Liver (tissue), 3 donors: ENCODE data around the gene CD9.

Experiments
- ATF3 ChIP-seq: IDR thresholded peaks from 2 replicates; pipeline ENCODE4 v1.6.1; 2016; ENCODE audit warnings: antibody characterized with exemption
- CTCF ChIP-seq: fragments of 150-350 bp; IDR thresholded peaks from 2 replicates; pipeline ENCODE4 v1.5.1; 2017; ENCODE audit warnings: improper control_type of control experiment, low read depth, low read length; ENCODE audit not compliant: missing input control
- EGR1 ChIP-seq, 2 donors: IDR thresholded peaks; 2 replicates each; pipeline ENCODE4 v1.6.1; 2016 to 2018; ENCODE audit warnings: antibody characterized with exemption in 2 of 2, low read depth in 2 of 2
- FOXA1 ChIP-seq: IDR thresholded peaks from 2 replicates; pipeline ENCODE4 v1.6.1; 2016; ENCODE audit warnings: antibody characterized with exemption
- GABPA ChIP-seq, 2 donors: IDR thresholded peaks in 1 of 2; conservative IDR thresholded peaks in 1 of 2; 2 replicates each; pipeline ENCODE4 v1.6.1; 2016; ENCODE audit warnings: antibody characterized with exemption in 2 of 2, mild to moderate bottlenecking in 1 of 2, moderate library complexity in 1 of 2
- HNF4G ChIP-seq: IDR thresholded peaks from 2 replicates; pipeline ENCODE4 v1.6.1; 2016; ENCODE audit warnings: antibody characterized with exemption
- RAD21 ChIP-seq, 2 donors: IDR thresholded peaks; 2 replicates each; pipeline ENCODE4 v1.6.1; 2016; ENCODE audit warnings: antibody characterized with exemption in 2 of 2, mild to moderate bottlenecking in 2 of 2
- TAF1 ChIP-seq: conservative IDR thresholded peaks from 2 replicates; pipeline ENCODE4 v1.6.1; 2016; ENCODE audit warnings: antibody characterized with exemption, mild to moderate bottlenecking
- YY1 ChIP-seq: IDR thresholded peaks from 2 replicates; pipeline ENCODE4 v1.6.1; 2016; ENCODE audit warnings: antibody characterized with exemption, mild to moderate bottlenecking
- TF ChIP-seq, protein P1 (sequence below): IDR thresholded peaks from 2 replicates; pipeline ENCODE4 v1.6.1; 2016; ENCODE audit warnings: antibody characterized with exemption, mild to moderate bottlenecking
- TF ChIP-seq, protein P2 (sequence below): IDR thresholded peaks from 2 replicates; pipeline ENCODE4 v1.6.1; 2016; ENCODE audit warnings: antibody characterized with exemption
- donor health status: healthy.
- donor health status: healthy.

- TF ChIP-seq CTCF (no peak), RAD21 (IDR thresholded peaks at IDR 0.05) (no peak), FOXA1 (no peak), EGR1 (IDR thresholded peaks at IDR 0.05; ENCODE audit: low read depth in 2 of 2) (no peak), TAF1 (no peak), GABPA (IDR thresholded peaks at IDR 0.05 in 1 of 2, conservative IDR thresholded peaks at IDR 0.05 in 1 of 2) (no peak), ATF3 (no peak), YY1 (no peak), HNF4G (no peak)
- TF ChIP-seq, protein P1, sequence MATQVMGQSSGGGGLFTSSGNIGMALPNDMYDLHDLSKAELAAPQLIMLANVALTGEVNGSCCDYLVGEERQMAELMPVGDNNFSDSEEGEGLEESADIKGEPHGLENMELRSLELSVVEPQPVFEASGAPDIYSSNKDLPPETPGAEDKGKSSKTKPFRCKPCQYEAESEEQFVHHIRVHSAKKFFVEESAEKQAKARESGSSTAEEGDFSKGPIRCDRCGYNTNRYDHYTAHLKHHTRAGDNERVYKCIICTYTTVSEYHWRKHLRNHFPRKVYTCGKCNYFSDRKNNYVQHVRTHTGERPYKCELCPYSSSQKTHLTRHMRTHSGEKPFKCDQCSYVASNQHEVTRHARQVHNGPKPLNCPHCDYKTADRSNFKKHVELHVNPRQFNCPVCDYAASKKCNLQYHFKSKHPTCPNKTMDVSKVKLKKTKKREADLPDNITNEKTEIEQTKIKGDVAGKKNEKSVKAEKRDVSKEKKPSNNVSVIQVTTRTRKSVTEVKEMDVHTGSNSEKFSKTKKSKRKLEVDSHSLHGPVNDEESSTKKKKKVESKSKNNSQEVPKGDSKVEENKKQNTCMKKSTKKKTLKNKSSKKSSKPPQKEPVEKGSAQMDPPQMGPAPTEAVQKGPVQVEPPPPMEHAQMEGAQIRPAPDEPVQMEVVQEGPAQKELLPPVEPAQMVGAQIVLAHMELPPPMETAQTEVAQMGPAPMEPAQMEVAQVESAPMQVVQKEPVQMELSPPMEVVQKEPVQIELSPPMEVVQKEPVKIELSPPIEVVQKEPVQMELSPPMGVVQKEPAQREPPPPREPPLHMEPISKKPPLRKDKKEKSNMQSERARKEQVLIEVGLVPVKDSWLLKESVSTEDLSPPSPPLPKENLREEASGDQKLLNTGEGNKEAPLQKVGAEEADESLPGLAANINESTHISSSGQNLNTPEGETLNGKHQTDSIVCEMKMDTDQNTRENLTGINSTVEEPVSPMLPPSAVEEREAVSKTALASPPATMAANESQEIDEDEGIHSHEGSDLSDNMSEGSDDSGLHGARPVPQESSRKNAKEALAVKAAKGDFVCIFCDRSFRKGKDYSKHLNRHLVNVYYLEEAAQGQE: no peak
- TF ChIP-seq, protein P2, sequence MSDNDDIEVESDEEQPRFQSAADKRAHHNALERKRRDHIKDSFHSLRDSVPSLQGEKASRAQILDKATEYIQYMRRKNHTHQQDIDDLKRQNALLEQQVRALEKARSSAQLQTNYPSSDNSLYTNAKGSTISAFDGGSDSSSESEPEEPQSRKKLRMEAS: no peak
Measured at GRCh38 chr12:6264402-6265037, 64.3 kb downstream of the CD9 start.
